IPS DF 6.9 (cell line): Measurements from ENCODE around the gene GLI3.

Source experiments
- DNase-seq: peaks from one replicate; pipeline ENCODE4 v3.0.0-alpha.2; 2013; ENCODE audit warnings: low read depth, low spot score
- H3K27ac ChIP-seq: one replicate; pipeline ENCODE4 v1.5.1; 2013; ENCODE audit warnings: low read length, control low read depth
- H3K27me3 ChIP-seq: 2 replicates; pipeline ENCODE4 v1.6.1; 2013; ENCODE audit warnings: mild to moderate bottlenecking, low read length; ENCODE audit not compliant: control insufficient read depth, insufficient read depth
- H3K36me3 ChIP-seq: 2 replicates; pipeline ENCODE4 v1.6.1; 2013; ENCODE audit warnings: low read length; ENCODE audit not compliant: control insufficient read depth, insufficient read depth
- H3K4me1 ChIP-seq: 2 replicates; pipeline ENCODE4 v1.6.1; 2013; ENCODE audit warnings: low read length; ENCODE audit not compliant: control insufficient read depth, insufficient read depth
- H3K4me3 ChIP-seq: 2 replicates; pipeline ENCODE4 v1.5.1; 2013; ENCODE audit warnings: mild to moderate bottlenecking, low read length
- H3K9me3 ChIP-seq: 2 replicates; pipeline ENCODE4 v1.6.1; 2013; ENCODE audit warnings: low read length, inconsistent platforms; ENCODE audit not compliant: control insufficient read depth, insufficient read depth
- WGBS: extraction: QIAGEN DNeasy Blood & Tissue Kit; methylation state at CpG from one replicate; pipeline ENCODE4 v1.1.7; 2013; ENCODE audit warnings: mixed read lengths, missing lambda C conversion rate; ENCODE audit not compliant: insufficient read length, insufficient coverage; 5-methylcytosine and 5-hydroxymethylcytosine counted together

GLI3 gene

DNA sequence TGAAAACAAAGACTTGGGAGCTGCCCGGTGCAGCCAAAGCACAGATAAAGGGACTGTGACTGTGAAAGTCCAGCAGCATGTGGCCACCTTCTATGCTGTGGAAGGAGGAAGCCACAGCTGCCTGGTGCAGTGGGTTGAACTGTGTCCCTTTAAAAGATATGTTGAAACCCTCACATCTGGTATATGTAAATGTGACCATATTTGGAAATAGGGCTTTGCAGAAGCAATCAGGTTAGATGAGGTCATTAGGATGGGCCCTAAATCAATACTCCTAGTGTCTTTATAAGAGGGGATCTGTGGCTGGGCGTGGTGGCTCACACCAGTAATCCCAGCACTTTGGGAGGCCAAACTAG lies 136.9 kb downstream of the GLI3 start:
- no peaks in the 10 kb centered on the region for H3K36me3 ChIP-seq
- WGBS = no CpG with 5 or more reads among the region's 2 CpGs
- H3K4me3 ChIP-seq = no peak overlapping the region
- H3K27me3 ChIP-seq = peaks cover 17% of the 10 kb centered on the region; the same call in 1 of the 2 replicates
- H3K27ac ChIP-seq = no peak overlapping the region
- no peaks in the 10 kb centered on the region for H3K9me3 ChIP-seq
- no peaks in the 10 kb centered on the region; the same call in 1 of the 2 replicates for H3K4me1 ChIP-seq
- no peak for DNase-seq

DNA sequence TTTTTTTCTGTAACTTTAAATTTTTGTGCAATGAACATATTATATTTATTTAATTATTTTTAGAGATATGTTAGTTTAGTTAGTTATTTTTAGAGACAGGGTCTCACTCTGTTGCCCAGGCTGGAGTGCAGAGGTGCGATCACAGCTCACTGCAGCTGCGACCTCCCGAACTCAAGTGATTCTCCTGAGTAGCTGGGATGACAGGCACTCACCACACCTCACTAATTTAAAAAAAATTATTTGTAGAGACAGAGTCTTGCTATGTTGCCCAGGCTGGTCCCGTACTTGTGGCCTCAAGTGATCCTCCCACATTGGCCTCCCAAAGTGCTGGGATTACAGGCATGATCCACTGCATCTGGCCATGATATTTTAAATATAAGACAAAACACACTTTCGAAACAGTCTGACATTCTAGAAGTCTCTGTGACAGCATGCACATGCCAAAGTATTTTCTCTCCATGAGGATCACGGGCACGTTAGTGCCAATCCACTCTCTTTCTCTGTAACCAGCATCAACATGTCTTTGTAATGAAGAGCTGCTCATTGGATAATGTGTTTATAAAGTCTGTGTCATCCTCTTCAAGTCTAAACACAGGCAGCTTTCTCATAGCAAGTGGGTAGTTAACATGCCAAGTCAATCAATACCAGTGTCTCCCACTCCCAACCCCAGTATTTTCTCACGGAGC lies 137.4 kb downstream of the GLI3 start:
- Histone ChIP-seq H3K4me3 (no peak overlapping the region), H3K27me3 (peaks cover 22% of the 10 kb centered on the region; the same call in 1 of the 2 replicates), H3K9me3 (no peaks in the 10 kb centered on the region), H3K4me1 (no peaks in the 10 kb centered on the region; the same call in 1 of the 2 replicates), H3K36me3 (no peaks in the 10 kb centered on the region), H3K27ac (no peak overlapping the region)
- no CpG with 5 or more reads among the region's 8 CpGs for WGBS
- DNase-seq = no peak

DNA sequence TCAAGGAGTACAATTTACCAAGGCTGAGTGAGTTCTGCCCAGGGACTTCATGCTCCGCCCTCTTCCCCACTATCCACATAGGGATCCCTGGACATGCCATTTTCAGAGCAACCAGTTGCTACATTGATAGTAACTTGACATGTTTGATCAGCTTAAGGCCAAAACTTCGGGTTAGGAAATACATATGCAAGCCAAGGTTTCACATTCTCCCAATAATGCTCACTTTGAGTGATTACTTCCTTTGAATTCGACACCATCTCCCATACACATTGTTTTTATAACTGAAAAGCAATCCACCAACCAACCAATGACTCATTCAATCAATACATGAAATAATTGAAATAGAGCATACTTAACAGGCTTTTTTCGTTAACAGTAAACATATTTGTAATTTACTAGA lies 137.9 kb downstream of the GLI3 start:
- H3K4me3 ChIP-seq = no peak overlapping the region
- peaks cover 24% of the 10 kb centered on the region; the same call in 1 of the 2 replicates for H3K27me3 ChIP-seq

DNA sequence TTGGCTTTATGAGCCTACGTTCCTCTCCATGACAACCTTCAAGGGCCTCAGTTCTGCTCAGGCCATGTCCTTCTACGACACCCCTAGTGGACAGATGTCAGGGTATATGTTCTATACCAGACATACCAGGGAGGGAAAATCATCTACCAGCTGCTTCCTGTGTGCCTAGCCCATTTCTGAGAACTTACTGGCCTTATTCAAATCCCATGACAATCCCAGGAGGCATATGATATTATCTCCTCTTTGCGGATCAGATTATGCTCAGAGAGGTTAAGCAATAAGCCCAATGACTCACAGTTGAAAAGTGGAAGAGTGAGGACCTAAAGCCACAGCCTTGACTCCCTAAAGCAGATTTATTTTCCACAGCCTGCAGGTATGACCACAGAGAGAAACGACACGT lies 139.3 kb downstream of the GLI3 start:
- Histone ChIP-seq H3K36me3 (no peaks in the 10 kb centered on the region), H3K27ac (no peak overlapping the region), H3K9me3 (no peaks in the 10 kb centered on the region), H3K27me3 (peaks cover 28% of the 10 kb centered on the region; the same call in 1 of the 2 replicates), H3K4me3 (no peak overlapping the region), H3K4me1 (no peaks in the 10 kb centered on the region; the same call in 1 of the 2 replicates)
- no peak for DNase-seq
- no CpG with 5 or more reads among the region's 5 CpGs for WGBS

More for the DNA sequence above, 137.9 kb downstream of the GLI3 start:
- Histone ChIP-seq H3K36me3 (no peaks in the 10 kb centered on the region), H3K9me3 (no peaks in the 10 kb centered on the region), H3K4me1 (no peaks in the 10 kb centered on the region; the same call in 1 of the 2 replicates), H3K27ac (no peak overlapping the region)
- WGBS = no CpG with 5 or more reads among the region's 4 CpGs
- DNase-seq = no peak

DNA sequence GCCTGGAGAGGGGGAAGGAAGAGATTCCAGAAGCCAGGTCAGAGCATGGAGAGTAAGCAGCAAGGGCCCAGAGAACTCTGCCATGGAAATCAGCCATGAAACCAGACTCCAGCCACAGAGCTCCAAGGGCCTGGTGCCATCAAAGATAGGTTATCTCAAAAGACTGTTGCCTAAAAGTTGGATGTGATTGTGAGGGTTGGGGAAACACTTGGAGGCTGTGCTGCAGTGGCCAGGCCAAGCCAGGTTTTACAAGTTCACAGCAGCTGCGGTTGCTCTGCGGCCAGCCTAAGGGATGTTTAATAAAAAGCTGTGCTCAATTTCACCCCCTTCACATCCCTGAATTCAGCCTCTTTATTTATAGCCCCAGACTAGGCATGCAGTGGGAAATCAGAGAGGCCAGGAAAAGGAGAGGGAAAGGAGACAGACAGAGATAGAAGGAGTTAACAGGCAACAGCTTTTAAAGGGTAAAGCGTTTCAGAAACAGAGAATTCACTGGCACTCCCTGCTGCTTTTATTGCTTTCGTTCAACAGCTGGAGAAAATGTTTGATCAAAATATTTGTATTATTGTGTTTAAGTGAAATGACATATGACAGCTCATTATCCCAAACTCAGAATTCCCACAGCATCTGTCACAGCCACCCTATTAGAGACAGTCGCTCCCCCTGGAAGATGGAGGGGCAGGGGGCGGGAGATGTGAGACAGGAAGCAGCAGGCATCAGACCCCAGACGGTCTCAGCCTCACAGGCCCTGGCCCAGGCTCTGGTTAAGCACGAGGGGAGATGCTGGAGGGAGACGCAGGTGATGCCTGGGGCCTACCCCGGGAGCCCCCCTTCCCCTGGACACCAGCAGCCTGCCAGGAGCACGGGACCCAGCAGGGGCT lies 140.1 kb downstream of the GLI3 start:
- H3K4me3 ChIP-seq = no peak overlapping the region
- DNase-seq = no peak
- no peaks in the 10 kb centered on the region for H3K9me3 ChIP-seq
- H3K27me3 ChIP-seq = peaks cover 35% of the 10 kb centered on the region; the same call in 1 of the 2 replicates
- peaks cover 1% of the 10 kb centered on the region for H3K4me1 ChIP-seq
- no peak overlapping the region for H3K27ac ChIP-seq
- H3K36me3 ChIP-seq = no peaks in the 10 kb centered on the region
- WGBS = no CpG with 5 or more reads among the region's 11 CpGs

DNA sequence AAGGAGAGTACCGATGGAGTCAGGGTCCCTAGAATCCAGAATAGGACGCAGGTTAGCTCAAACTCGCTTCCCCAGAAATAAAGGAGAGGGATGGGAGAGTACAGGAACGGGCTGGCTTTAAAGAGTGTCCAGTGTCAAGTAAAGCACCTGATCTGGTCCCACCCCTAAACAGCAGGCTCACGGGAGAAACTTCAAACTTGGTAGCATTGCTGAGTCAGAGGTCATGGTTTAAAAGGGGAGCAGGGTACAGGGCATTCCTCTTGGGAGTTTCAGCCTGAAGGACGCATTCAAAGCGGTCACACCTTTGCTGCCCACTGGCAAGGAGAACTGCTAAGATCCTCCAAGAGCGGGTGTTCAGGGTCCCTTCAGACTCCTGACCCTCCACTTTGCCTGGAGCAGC lies 140.7 kb downstream of the GLI3 start:
- DNase-seq = no peak
- Histone ChIP-seq H3K27me3 (peaks cover 35% of the 10 kb centered on the region; the same call in 1 of the 2 replicates), H3K27ac (no peak overlapping the region), H3K4me3 (no peak overlapping the region), H3K4me1 (peaks cover 2% of the 10 kb centered on the region), H3K9me3 (no peaks in the 10 kb centered on the region), H3K36me3 (no peaks in the 10 kb centered on the region)
- no CpG with 5 or more reads among the region's 8 CpGs for WGBS

DNA sequence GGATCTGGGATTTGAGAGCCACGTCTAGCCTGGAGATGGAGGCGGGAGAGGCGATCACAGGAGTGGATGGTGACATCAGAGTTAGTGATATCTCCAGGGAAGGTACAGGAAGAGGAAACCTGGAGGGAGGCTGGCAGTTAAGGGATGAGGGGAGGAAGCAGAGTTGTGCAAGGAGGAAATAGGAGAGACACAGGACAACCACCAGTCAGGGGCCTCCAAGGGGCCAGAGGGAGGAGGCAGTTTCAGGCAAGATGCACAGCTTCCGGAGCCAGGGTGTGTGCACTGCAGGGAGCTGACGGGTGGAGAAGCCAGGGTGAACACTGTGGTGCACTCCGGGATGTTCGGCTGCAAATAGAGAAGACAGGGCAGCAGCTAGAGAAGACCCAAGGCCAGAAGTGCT lies 141.2 kb downstream of the GLI3 start:
- Histone ChIP-seq H3K9me3 (no peaks in the 10 kb centered on the region), H3K4me1 (peaks cover 4% of the 10 kb centered on the region), H3K27ac (no peak overlapping the region), H3K27me3 (peaks cover 35% of the 10 kb centered on the region; the same call in 1 of the 2 replicates), H3K36me3 (no peaks in the 10 kb centered on the region), H3K4me3 (no peak overlapping the region)
- no CpG with 5 or more reads among the region's 7 CpGs for WGBS
- no peak for DNase-seq

DNA sequence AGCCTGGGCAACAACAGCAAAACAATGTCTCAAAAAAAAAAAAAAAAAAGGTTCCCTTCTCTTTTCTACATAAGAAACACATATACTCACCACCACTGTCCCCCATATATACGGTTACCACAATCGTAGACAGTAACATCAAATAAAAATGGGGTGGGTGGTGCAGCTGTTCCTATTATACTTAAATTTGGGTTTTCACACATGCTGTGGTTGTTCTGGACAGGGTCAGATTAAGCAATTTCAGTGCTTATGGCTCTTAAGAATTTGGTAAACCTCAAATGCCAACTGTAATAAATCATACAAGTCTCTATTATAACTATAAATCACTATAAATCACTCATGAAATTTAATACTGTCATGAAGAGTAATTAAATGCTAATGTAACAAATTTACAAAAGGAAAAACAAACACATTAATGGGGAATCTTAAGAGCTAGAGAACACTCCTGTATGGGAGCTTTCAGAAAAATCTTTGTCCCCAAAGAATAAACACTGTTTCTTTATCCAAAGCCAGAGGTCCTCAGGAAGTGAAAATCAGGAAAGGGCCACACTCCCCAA lies 143.6 kb downstream of the GLI3 start:
- Histone ChIP-seq H3K4me3 (no peak overlapping the region), H3K4me1 (peaks cover 4% of the 10 kb centered on the region), H3K9me3 (no peaks in the 10 kb centered on the region), H3K36me3 (no peaks in the 10 kb centered on the region), H3K27ac (no peak overlapping the region), H3K27me3 (peaks cover 55% of the 10 kb centered on the region; the same call in 1 of the 2 replicates)
- WGBS = no CpG with 5 or more reads among the region's 2 CpGs
- no peak for DNase-seq

DNA sequence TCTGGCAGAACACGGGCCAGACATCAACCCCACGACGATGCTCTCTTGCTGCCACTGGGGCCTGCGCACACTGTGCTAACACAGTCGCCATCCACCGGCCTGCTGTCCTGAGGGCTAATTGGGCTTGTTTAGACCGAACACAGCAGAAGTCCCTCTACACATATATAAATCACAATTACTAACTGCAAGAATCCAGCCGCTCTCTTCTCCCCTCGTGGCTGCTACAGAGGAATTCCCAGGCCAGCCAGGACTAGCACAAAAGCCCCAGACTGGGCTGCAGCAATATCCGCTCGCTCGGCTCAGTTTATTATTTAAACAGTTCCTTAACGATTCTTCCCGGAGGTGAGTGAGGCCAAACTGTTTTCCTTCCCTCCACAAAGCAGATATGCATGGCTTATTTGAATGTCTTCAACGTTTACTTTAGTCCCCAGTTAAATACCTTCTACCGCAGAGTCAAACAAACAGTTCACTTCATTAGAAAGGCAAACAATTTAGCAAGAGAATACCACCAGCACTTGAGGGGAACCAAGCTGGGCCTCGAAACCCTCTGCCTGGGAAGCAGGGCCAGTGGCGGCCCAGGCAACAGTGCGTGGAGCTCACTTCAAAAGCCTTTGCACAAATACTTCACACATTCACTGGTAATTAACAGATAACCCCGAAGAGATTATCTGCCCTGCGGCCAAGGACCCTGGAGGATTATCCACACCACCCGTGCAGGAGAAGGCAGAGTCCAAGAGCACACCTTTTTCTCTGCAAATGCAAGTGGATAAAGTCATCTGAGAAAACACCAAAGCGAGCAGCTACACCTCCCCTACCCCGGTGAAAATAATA lies 145.3 kb downstream of the GLI3 start:
- Histone ChIP-seq H3K27me3 (peaks cover 64% of the 10 kb centered on the region), H3K36me3 (no peaks in the 10 kb centered on the region), H3K27ac (no peak overlapping the region), H3K9me3 (no peaks in the 10 kb centered on the region), H3K4me3 (no peak overlapping the region), H3K4me1 (peaks cover 4% of the 10 kb centered on the region)
- peak; percentile 72 for DNase-seq
- no CpG with 5 or more reads among the region's 24 CpGs for WGBS

DNA sequence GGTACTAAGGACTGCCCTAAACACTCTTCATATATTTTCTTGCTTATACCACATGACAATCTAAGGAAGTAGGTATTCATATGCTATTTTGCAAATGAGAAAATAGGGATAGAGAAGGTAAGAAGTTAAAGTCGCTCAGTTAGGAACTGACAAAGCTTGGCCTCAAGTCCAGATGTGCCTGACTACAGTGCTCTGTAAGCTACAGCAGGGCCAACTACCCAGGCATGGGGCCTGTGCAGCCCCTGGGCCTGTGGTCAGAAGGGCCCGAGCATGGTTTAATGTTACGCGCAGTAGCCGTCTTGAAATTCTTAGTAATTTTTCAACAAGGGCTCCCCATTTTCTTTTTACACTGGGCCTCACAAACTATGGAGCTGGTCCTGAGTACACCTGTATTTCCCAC lies 146.2 kb downstream of the GLI3 start:
- Histone ChIP-seq H3K27me3 (peaks cover 59% of the 10 kb centered on the region), H3K4me1 (peaks cover 4% of the 10 kb centered on the region), H3K27ac (no peak overlapping the region), H3K4me3 (no peak overlapping the region), H3K36me3 (no peaks in the 10 kb centered on the region), H3K9me3 (no peaks in the 10 kb centered on the region)
- no CpG with 5 or more reads among the region's 5 CpGs for WGBS
- DNase-seq = no peak
